NCI-H748 (cell line): Measurements from ENCODE around the gene SSBP3.
"Not testable (repeated sequence)": the region's sequence is repeated elsewhere in the genome, so short reads cannot be mapped to it uniquely, and the experiment has no call there.

Source experiments
- DNase-seq: peaks from one replicate; lab custom pipeline; 2025; ENCODE audit not compliant: unreplicated experiment; lab: John Stamatoyannopoulos, UW

The SSBP3 gene

DNA sequence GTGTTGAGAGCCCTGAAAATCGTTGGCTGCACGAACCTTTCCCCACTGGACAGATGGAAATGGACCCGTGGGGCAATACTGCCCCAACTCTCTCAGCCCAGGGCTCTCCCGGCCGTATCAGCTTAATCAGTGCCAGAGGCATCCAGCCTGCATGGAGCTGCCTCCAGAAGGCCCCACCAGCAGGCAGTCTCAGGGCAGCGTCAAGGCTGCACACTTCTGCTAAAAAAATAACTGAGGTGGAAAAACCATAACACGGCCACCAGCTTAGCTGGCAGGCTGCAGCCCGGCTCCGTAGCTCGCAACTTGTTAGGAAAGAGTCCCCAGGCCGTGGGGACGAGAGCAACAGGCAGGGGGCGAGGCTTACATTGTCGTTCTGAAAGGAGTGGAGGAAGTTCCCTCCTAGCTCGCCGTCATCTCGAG is 178.3 kb downstream of the SSBP3 start:
- no peak for DNase-seq

DNA sequence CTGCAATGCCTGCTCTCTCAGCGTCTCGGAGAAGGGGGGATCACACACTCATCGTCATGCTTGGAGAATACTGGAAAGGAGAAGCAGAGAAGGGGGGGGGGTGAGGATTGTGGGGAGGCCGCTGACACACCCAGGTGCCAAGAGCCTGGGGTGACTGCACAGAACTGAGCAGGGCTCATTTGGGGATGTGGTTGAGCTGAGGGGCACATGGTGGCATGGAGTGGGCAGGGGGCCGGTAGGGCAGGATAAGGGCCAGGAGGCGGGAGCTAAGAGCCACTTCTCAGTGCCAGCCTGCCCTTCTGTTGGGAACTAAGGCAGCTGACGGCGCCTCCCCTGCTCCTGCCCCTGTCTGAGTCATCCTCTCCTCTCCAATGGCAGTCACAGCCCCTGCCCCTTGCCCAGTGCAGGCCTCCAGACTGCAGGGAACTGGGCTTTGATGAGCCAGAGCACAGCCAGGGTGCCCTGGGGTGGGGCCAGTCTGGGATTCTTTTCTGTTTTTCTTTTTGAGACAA is 179.0 kb downstream of the SSBP3 start:
- no peak for DNase-seq

DNA sequence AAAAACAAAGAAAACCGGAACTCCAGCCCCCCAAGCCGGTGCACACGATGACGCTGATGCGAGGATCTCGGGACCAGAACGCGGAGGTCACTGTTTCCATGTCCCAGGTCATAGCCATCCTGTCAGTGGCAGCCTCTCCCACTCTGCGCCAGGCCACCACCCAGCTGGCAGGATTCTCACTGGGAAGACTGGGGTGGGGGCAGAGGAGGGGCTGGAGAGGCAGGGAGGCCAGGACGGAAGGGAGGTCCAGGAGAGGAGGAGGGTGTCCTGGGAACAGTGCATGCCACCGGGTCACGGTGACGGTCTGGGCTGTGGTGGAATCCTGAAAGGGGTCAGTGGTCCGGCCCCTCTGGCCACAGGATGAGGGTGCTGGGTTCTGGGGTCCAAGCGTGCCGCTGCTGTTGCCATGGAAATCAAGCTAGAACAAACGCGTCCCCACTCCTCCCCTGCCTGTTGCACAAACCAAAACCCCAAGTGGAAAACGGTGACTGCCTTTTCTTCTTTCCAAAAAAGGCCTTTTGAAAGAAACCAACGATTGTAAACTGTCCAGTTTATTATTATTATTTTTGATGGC is 180.1 kb downstream of the SSBP3 start:
- no peak for DNase-seq

DNA sequence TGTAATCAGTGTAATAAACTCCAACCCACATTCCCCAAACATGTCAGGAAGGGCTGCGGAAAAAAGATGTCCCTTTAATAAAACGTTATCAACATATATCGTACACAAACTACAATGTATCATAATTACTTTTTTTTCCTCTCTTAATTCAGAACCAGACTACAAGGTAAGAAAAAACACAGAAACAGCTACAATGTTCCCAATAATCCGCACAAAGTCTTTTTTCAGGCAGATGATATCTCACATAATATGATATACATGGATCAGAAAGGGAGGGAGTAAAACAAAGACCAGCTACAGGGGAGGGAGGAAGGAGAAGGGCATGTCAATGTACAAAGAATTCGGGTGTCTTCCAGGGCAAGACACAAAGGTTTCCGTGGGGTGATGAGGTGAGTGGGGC is 180.8 kb downstream of the SSBP3 start:
- DNase-seq = no peak

DNA sequence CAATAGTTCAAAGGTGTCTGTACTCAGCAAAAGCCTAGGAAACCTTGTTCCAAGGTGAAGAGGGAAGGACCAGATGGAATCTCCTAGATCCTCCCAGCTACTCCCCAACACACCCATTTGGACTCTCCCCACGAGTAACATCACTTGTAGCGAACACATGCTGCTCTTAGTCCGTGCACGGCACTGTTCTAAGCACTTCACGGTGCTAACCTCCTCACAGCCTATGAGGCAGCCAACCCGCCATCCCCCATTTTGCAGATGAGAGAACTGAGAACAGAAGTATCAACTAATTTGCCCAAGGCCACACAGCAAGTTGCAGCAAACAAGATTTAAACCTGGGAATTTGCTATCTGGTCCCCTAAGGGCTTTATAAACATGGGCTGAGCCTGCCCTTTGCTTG is 182.0 kb downstream of the SSBP3 start:
- no peak for DNase-seq

DNA sequence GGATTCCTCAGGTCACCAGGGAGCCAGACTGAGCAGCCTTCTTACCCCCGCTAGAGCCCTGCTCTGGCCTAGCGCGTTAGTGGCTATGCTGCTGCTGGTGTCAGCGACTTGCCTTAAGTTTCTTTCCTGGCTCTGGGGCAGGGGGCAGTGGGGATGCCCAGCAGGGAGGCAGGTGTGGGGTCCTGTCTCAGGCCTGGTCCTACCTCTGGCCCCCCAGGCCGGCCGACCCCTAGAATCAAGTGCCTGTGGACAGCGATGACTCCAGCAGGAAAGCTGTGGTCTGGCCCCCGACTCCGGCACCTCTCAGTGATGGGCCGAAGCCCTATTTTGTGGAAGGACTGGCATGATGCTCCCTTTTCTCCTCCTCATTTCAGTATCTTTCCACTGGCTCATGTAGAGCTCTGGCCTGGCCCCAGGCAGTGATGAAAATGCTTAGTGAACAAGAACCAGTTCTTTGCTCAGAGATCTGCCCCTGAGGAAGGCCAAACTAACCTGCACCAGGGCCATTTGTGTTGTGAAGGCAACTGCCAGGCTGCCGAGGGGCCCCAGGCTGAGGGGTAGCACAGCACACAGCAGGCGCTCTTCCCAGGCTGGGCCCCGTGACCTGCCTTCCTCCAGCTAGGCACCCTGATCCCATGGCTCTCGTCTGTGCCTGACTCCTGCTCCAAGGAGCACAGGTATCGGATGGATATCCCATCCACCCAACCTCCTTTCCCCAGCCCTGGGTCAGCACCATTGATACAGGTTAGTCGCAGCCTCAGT is 182.6 kb downstream of the SSBP3 start:
- no peak for DNase-seq

DNA sequence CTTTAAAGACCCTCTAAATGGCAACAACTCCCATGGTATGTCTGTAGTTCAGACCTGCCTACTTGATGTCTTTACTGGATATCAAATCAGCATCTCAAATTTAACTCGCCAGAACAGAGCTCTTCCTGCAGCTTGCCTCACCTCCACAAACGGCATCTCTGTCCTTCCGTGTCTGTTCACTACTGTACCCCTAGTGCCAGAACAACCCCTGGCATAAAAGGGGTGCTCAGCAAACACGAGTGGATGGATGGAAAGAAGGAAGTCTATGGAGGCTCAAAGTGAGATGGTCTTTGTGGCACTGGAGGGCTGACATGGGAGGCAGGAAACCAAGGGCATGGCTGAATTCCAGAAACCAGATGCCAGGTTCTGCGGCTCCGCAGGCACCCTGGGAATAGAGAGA is 183.5 kb downstream of the SSBP3 start:
- no peak for DNase-seq

DNA sequence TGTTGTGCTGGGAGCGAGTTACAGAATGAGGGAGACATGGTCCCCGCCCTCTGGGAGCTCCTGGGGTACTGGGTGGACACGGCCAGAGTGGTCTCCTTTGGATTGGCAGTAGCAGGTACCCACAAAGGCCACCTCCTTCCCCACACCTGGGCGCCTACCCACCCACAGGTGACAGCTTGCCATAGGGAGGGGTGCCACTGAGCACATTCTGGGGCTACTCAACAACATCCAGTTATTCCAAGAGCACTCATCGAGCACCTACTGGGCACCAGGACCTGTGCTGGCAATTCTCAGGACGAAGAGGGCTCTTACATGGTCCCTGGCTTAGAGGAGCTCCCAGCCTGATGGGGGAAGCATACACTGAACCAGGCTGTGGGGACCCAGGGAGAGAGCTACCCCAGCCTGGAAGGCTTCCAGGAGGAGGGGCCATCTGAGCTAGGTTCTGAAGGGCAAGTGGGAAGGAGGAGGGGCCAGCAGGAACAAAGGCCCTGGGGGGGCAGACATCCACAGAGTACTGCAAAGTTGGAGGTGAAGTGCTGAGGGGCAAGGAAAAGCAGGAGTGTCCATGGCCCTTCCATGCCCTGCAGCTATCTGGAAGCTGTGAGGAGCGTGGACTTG is 184.2 kb downstream of the SSBP3 start:
- DNase-seq = no peak

DNA sequence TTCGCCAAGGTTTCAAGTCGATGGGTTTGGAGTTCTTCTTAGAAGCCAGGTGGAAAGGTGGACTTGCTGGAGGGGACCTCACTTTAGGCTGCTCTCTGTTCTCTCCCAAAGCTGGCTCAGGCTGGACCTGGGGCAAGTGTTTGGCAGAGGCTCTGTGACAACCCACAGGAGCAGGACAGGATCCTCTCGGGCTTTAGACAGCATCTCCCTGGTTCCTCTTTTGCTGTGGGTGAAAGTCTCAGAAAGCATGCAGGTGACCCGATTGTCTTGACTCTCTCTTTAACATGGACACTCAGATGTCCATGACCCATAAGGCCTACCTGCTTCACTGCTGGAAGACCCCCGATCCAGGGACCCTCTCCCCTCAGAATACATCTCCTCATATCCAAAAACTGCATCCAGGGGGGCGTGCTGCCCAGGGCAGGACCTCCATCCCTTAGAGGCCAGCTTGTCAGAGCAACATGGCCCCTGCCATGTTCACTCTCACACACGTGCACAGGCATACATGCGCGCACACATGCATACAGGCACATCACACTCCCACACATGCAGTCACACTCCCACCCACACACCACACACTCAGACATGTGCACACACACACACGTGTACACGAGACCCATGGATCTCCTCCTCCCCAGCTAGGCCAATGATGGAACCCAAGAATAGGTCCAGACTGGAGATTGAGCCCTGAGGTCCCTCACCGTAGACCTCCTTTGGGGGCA is 184.9 kb downstream of the SSBP3 start:
- no peak for DNase-seq

DNA sequence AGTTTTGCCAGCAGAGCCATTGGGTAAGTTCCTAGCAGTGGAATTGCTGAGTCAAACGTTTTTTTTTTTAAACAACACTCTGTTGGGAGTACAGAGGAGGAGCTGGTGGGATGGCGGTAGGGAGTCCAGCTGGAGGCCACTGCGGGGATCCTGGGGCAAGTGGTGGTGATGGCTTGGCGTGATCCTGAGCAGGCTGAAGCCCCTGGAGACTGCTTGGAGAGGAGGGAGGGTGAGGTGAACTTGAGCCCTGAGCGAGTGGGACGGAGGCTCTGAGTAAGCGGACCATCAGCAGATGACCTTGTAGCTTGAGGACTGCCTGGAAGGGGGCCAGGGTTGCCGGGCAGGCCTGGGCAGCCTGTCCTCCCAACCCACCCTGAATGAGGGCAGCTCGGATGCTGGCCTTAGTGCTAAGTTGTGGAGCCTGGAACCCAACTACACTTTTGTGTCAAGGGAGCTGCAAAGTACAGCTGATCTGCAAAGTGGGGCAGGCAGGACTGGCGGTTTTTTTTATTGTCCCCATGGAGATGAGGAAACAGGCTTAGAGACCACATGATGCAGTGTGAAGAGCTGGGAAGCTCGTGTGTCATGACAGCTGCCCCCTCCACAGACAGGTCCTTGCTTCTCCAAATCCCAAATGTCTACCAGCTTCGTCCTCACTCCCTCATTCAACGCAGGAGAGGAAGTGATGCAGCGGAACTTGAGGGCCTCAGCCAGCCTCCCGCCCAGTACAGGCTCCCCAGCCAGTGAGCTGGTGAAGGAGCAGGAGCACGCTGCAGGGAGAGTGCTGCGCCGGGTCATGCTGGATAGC is 186.0 kb downstream of the SSBP3 start:
- no peak for DNase-seq

DNA sequence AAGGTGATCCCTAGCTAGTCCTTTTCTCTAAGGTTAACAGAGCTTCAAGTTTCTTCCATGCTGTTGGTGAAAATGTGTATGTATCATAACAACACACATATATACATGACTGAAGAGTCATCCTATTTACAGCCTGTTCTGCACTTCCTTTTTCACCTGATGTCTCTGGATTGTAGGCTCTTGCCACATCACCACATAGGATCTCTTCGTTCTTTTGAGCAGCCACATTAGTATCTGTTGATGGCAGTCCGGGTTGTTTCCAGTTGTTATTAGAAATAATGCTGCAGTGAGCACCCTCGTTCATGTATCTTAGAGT is 186.5 kb downstream of the SSBP3 start:
- no peak for DNase-seq

DNA sequence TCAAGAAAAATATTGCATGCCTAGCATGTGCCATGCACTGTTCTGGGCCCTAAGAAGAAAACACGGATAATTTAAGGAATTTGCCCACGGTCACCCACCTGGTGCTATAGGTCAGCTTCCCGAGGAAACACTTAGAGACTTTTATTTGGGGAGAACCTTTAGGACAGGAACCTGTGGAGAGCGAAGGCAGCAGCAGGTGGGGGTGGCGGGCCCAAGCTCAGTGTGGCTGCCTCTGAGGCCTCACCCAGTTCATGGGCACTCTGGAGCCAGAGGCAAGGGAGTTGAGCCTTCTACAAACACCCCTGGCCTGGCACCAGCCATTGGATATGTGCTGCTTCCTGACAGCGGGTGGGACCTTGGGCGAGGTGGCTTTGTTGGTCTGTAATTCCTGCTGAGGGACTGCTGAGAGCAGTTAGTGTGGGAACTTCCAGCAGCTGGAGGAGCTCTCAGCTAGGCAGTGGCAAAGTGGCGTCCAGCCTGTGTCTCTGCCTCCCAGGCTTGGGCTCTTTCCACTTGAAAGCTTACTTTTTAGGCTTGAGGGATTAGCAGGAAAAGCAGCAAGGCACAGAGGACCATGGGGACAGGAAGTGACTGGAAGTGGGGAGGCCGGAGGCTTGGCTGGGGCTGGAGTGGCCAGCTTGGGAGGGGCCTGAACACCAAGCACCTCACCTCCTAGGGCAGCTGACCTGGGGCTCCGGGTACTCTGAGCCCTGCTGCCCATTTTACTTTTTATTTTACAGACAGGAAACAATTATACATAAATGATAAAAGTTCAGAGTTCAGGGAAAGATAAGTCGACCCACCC is 187.1 kb downstream of the SSBP3 start:
- no peak for DNase-seq

DNA sequence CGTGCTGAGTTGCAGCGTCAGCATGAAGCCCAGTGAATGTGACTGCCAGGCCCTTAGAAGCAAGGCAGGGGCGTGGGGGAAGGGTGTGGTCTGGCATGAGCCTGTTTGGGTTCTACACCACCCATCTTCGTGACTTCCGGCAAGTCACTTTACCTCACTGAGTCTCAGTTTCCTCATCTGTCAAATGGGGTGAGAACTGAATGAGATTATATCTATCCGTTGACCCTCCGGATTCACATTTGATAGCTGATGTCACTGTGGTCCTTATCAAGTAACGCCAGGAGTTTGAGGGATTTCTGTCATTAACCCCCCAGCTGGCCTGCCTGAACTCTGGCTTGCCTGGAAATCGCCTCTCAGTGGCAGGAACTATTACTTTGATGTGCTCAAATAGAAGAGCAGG is 190.7 kb downstream of the SSBP3 start:
- no peak for DNase-seq

DNA sequence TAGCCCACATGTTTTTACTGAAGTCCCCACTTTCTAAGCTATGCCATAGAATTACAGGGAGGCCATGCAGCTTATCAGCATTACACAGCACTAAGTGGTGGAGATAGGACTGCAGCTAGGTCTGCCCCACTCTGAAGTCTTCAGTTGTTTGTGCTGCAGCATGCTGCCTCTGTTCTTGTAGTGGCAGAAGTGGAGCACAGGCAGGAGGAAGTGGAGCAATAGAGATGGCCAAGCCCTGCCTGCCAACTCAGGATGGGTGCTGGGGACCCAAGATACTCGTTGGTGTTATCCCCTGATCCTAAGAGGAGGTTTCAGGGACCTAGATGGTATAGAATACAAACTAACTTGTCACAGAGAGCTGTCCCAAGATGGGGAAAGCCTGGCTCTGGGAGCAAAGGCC is 193.3 kb downstream of the SSBP3 start:
- DNase-seq = no peak

DNA sequence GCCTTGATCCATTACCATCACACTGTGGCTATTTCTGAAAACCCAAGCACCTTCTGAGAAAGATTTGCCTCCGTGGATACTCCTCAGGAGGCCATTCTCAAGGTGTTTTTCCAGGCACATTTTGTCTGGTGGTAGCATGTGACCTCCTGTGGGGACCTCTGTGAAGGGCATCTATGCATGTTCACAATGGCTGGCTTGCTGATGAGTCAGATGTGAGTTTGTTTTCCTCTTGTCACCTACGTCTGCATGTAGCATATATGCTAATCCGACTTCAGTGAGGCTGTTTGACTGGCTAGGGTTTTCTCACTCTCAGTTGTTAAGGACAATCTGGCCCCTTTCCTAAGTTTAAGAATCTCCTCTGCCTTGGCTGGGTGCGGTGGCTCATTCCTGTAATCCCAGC is 198.3 kb downstream of the SSBP3 start:
- not testable (repeated sequence) for DNase-seq

DNA sequence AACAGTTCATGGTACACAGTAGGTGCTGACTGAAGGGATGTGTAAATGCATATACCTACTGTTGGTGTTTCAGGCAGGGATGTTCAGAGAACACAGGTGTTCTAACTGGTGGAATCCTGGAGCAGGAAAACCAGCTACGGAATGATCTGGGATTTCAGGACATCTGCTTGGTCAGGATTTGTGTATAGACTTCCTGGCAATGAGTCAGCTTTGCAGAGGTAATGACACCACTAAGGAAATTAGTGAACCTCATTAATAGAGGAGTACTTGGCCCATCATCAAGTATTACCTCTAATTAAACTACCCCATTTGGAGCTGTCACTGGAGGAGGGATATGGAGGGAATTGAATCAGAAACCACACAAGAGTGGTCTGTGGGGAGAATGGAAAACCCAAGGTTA is 198.9 kb downstream of the SSBP3 start:
- no peak for DNase-seq

DNA sequence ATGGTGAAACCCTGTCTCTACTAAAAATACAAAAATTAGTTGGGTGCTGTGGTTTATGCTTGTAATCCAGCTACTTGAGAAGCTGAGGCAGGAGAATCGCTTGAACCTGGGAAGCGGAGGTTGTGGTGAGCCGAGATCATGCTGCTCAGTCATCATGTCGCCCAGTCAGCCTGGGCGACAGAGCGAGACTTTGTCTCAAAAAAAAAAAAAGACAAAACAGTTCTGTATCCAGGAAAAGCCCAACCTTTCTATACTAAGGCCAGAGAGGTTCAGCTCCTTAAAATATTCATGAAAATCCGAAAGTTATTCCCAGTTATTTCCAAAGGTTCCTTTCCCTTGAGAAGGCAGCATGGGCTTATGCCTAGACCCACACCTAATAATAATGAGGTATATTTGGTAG is 202.0 kb downstream of the SSBP3 start:
- no peak for DNase-seq

DNA sequence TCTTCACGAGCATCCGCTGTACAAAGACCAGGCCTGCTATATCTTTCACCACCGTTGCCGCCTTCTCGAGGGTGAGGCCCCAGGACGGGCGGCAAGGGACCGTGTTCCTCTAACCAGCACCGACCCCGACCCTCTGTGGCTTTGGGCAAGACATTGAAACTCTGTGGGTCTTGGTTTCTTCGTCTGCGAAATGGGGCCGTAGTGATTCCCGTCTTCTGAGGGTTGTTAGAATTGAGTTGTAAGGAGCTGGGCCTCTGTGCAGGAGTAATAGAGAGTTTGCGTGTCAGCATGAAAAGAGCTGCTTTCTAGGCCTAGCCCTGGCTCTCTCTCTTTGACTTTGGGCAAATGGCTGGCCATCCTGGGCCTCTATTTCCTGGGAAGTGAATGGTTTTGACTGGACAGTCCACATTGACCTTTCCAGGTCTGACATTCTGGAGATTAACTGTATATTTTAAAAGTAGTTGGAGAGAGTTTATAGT is 205.6 kb downstream of the SSBP3 start:
- DNase-seq = no peak

DNA sequence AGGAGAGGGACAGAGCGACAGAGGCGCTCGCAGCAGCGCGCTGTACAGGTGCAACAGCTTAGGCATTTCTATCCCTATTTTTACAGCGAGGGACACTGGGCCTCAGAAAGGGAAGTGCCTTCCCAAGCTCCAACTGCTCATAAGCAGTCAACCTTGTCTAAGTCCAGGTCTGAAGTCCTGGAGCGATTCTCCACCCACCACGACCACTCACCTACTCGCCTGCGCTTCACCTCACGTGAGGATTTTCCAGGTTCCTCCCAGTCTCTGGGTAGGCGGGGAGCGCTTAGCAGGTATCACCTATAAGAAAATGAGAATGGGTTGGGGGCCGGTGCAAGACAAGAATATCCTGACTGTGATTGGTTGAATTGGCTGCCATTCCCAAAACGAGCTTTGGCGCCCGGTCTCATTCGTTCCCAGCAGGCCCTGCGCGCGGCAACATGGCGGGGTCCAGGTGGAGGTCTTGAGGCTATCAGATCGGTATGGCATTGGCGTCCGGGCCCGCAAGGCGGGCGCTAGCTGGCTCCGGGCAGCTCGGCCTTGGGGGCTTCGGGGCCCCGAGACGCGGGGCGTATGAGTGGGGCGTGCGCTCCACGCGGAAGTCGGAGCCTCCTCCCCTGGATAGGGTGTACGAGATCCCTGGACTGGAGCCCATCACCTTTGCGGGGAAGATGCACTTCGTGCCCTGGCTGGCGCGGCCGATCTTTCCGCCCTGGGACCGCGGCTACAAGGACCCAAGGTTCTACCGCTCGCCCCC is 206.3 kb downstream of the SSBP3 start, which contains the start of the genes CYB5RL and MRPL37:
TSS of gene CYB5RL (minus strand) at position 266 of the 754 bp plus-strand sequence. CDS start 4,414 bp downstream, outside the sequence.
TSS of gene MRPL37 (plus strand) at position 403 of the 754 bp plus-strand sequence. CDS start at position 480, 77 bp downstream.
- peak; percentile 98 for DNase-seq
